GM18505 (cell line): ENCODE data around the gene NLRP3.
"Not testable (repeated sequence)": the region's sequence is repeated elsewhere in the genome, so short reads cannot be mapped to it uniquely, and the experiment has no call there.

Source experiments
- ATAC-seq: cut with Tn5 transposase; IDR thresholded peaks from one replicate; pipeline ENCODE4 v1.9.1; 2021; ENCODE audit not compliant: unreplicated experiment
- POLR2A ChIP-seq: IDR thresholded peaks from 4 replicates; pipeline ENCODE4 v1.6.1; 2011; ENCODE audit warnings: borderline replicate concordance; ENCODE audit not compliant: insufficient read depth, insufficient read length; ENCODE audit errors: extremely low read depth

Gene NLRP3

GRCh38 chr1:247452447-247453039, 36.6 kb downstream of the NLRP3 start:
- ATAC-seq = no peak

GRCh38 chr1:247453245-247453644, 37.3 kb downstream of the NLRP3 start:
- ATAC-seq = no peak
- no peak for TF ChIP-seq POLR2A

More at GRCh38 chr1:247452447-247453039, 36.6 kb downstream of the NLRP3 start:
- no peak for TF ChIP-seq POLR2A

- TF ChIP-seq POLR2A = no peak
- no peak for ATAC-seq
Measured at GRCh38 chr1:247453997-247454396, 38.0 kb downstream of the NLRP3 start.

GRCh38 chr1:247456021-247456420, 40.0 kb downstream of the NLRP3 start:
- no peak for TF ChIP-seq POLR2A
- ATAC-seq = no peak

- ATAC-seq = no peak
- no peak for TF ChIP-seq POLR2A
Measured at GRCh38 chr1:247456914-247457639, 41.1 kb downstream of the NLRP3 start.

- no peak for TF ChIP-seq POLR2A
- no peak for ATAC-seq
Measured at GRCh38 chr1:247459507-247459906, 43.5 kb downstream of the NLRP3 start.

GRCh38 chr1:247465796-247466195, 49.8 kb downstream of the NLRP3 start:
- no peak for ATAC-seq
- no peak for TF ChIP-seq POLR2A

GRCh38 chr1:247467129-247467528, 51.2 kb downstream of the NLRP3 start:
- TF ChIP-seq POLR2A = no peak
- no peak for ATAC-seq

- no peak for TF ChIP-seq POLR2A
- no peak for ATAC-seq
Measured at GRCh38 chr1:247468481-247469140, 52.6 kb downstream of the NLRP3 start.

- ATAC-seq = no peak
- TF ChIP-seq POLR2A = no peak
Measured at GRCh38 chr1:247469141-247469535, 53.2 kb downstream of the NLRP3 start.

- ATAC-seq = not testable (repeated sequence)
Measured at GRCh38 chr1:247470942-247471429, 55.0 kb downstream of the NLRP3 start.

- ATAC-seq = no peak
- TF ChIP-seq POLR2A = no peak
Measured at GRCh38 chr1:247471445-247472016, 55.6 kb downstream of the NLRP3 start.

GRCh38 chr1:247472035-247472434, 56.1 kb downstream of the NLRP3 start:
- no peak for ATAC-seq

More at GRCh38 chr1:247472035-247472434, 56.1 kb downstream of the NLRP3 start:
- no peak for TF ChIP-seq POLR2A
